HG03575 (cell line): ENCODE results near the gene PIAS2.
"Not testable (repeated sequence)": the region's sequence is repeated elsewhere in the genome, so short reads cannot be mapped to it uniquely, and the experiment has no call there.

Source experiments
- ATAC-seq: cut with Tn5 transposase; IDR thresholded peaks from one replicate; pipeline ENCODE4 v1.9.1; 2021; ENCODE audit not compliant: unreplicated experiment, insufficient number of reproducible peaks, low FRiP score; ENCODE audit errors: extremely low read depth

PIAS2 gene

DNA sequence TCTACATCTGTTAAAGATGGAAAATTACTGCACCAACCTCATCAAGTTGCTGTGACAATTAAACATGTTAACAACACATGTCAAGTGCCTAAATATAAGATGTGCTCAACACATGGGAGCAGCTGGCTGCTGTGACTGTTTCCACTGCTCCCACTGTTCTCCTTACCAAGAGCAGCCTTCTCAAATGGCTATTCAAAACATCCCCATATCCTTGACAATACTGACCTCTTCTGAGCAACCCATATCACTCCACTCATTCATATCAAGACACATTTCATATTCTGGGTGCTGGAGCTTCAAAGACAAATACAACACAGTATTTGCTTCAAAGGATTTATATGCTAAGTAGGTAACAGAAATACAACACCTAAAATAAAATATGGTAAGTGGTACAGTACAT, 60.3 kb downstream of the PIAS2 start:
- ATAC-seq: no peak

DNA sequence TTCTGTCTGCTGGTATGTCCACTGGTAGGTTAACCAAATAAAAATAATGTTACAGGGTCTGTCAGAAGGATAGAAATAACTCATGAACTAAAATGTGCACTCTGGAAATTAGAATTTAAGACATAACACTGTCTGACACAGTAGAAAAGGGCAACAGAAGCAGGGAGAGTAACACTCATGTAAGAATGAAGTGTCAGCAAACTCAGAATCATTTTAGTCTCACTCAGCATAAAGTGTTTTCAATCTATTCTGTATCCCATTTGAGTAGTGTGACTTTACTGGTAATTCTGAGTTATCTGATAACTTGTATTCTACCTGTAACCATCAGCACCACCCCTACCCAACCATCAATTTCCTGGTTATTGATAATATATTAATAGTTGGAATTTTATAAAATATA, 68.3 kb downstream of the PIAS2 start:
- ATAC-seq: no peak

DNA sequence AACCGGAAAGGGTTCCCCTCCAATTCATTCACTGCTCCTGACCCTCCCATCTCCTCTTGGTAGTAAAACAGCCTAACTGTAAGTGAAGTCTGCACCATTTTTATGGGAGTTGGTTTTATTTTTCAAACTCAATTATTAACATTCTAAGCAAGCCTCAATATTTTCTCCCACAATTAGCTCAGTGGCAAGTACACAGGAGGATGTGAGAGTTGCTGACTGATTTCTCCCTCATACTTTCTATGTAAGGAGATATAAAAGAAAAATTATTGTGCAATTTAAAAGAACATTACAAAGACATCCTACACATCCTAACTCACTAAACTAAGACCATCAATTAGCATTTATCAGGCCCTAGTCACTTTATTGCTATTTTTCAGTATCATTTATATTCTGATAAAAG, 73.9 kb downstream of the PIAS2 start:
- no peak for ATAC-seq

DNA sequence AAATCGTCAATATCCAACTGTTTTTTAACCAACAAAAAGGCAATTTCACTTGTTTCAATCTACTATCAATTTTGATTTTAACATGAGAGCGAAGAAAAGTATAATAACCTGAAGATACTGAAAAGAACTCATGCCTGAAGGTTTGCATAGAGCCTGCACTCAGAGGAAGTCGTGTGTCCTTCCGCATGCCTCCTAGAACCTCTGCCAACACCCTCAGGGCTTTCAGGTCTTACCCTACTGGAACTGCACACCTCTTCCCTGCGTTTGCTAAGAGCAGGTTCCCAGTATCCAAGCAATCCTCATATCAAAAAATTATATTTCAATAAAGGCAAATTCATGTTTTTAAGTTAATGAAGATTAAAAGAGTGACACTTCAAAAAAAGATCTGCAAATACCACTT, 74.7 kb downstream of the PIAS2 start:
- ATAC-seq: no peak

GRCh38 chr18:46833899-46834298, 83.4 kb downstream of the PIAS2 start:
- ATAC-seq: no peak

DNA sequence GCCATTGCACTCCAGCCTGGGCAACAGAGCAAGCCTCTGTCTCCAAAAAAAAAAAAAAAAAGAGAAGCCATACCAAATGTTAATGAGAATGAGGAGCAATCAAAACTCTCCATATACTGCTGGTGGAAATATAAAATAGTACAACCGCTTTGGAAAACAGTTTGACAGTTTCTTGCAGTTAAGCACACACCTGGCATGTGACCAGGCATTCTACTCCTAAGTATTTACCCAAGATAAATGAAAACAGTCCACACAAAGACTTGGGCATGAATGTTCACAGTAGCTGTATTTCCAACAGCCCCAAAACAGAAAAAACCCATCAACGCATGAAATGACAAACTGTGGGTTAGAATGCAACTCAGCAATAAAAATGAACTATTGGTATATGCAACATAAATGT, 84.5 kb downstream of the PIAS2 start:
- ATAC-seq: no peak

DNA sequence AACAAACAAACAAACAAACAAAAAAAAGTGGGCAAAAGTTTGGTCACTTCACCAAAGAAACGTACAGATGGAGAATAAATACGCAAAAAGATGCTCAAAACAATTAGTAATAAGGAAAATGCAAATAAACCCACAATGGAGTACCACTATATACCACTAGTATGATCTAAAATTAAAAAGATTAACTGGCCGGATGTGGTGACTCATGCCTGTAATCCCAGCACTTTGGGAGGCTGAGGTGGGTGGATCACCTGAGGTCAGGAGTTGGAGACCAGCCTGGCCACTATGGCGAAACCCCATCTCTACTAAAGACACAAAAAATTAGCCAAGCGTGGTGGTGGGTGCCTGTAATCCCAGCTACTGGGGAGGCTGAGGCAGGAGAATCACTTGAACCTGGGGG, 84.9 kb downstream of the PIAS2 start:
- ATAC-seq: not testable (repeated sequence)

DNA sequence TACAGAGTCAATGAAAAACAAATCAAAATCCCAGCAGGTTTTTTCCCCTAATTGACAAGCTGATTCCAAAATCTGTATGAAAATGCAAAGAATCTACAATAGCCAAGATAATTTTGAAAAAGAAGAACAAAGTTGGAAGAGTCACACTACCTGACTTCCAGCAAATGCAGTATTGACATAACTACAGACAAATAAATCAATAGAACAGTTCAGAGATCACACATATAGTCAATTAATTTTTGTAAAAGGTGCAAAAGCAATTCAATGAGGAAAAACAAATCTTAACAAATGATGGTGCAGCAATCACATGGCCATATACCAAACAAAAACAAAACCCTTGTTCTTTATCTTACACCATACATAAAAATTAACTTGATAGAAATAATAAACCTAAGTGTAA, 85.9 kb downstream of the PIAS2 start:
- ATAC-seq: no peak

DNA sequence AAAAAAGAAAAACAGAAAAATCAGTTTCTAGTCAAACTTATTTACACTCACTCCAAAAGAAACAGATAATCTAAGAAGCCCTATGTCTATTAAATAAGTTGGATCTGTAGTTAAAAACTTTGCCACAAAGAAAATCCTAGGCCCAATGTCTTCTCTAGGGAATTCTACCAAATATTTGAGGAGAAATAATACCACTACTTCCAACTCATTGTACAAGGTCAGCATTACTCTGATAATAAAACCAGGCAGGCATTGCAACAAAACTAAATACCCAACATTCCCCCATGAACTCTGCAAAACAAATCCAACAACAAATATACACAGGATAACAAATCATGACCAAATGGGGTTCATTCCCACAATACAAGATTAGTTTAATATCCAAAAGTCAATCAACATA, 86.7 kb downstream of the PIAS2 start:
- ATAC-seq: no peak

GRCh38 chr18:46829947-46830346, 87.4 kb downstream of the PIAS2 start:
- no peak for ATAC-seq

DNA sequence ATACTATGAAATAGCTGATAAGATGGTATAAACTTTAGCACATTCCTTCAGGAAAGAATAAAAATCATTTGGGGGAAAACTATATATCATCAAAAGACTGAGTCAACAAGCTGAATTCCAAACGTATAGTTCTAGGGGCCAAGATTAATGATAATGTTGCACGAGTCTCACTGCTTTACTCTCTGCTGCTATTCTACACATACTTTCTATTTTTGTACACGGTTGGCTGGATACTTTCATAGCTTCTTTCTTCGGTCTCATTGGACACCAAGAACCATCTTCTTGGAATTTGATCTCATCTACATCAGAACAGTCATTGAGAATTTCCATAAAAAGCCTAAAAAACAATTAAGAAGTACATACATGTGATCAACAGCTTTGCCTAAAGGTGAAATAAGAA, 87.8 kb downstream of the PIAS2 start:
- no peak for ATAC-seq

- no peak for ATAC-seq
Measured at GRCh38 chr18:46821856-46822711, 95.2 kb downstream of the PIAS2 start.

DNA sequence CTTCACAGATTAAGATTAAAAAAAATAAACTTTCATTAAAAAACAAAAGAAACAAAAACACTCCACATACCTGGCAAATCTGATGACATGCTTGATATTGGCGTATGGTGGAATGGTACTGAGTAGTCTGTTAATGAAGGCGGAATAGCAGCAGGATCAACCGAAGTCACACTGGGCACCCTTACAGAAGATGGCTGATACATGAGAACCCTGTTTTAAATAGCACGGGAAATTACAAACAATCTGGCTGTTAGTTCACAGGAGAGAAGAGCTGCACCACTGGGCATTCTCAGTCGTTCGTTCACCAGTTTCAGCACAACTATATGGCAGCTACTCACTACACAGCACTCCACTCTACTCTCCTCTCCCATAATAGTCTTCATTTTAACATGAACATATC, 96.4 kb downstream of the PIAS2 start:
- no peak for ATAC-seq

- no peak for ATAC-seq
Measured at GRCh38 chr18:46815661-46816060, 101.6 kb downstream of the PIAS2 start.

GRCh38 chr18:46814399-46814798, 102.9 kb downstream of the PIAS2 start:
- ATAC-seq: no peak

GRCh38 chr18:46812311-46812710, 105.0 kb downstream of the PIAS2 start:
- no peak for ATAC-seq

- ATAC-seq: no peak
Measured at GRCh38 chr18:46810481-46811000, 106.8 kb downstream of the PIAS2 start.

DNA sequence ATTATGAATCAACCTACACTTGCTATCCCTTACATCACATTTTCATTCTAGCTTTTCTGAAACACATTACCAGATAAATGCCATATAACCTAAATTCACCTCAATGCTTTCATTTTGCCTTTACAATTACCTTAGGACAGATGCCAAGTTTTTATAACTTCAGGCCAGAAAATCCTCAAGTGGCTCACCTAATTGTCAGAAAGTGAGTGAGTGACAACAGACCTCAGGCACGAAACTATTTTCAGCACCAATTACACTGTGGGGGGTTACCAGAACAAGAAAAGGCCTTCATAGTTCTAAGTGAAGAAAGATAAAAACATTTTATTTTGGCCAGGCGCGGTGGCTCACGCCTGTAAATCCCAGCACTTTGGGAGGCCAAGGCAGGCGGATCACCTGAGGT, 108.2 kb downstream of the PIAS2 start:
- no peak for ATAC-seq

DNA sequence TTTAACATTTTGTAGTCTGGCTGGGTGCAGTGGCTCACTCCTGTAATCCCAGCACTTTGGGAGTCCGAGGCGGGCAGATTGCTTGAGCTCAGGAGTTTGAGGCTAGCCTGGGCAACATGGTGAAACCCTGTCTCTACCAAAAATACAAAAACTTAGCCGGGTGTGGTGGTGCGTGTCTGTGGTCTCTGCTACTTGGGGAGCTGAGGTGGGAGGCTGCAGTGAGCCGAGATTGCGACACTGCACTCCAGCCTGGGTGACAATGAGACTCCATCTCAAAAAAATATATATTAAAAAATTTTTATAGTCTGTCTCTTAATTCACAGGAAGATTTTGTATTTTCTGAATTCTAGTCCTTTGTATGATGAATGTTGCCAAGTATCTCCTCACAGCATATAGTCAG, 121.4 kb downstream of the PIAS2 start:
- ATAC-seq: not testable (repeated sequence)

DNA sequence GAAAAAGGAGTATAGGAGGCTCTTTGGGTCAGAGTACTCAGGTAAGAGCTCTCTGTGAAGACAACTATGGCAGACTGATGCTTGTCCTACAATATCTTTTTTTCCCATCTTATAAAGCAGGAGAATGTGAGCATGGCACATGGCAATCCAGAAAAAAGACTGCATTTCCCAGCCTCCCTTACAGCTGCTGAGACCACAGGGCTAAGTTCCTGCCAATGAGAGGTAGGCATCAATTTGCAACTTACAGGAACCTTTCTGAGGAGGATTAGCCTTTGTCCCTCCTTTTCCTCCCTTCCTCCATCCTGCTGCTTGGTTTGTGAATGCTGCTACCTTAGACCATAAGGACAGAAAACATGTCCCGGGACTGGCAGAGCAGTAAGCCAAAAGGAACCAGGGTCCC, 122.7 kb downstream of the PIAS2 start:
- no peak for ATAC-seq

DNA sequence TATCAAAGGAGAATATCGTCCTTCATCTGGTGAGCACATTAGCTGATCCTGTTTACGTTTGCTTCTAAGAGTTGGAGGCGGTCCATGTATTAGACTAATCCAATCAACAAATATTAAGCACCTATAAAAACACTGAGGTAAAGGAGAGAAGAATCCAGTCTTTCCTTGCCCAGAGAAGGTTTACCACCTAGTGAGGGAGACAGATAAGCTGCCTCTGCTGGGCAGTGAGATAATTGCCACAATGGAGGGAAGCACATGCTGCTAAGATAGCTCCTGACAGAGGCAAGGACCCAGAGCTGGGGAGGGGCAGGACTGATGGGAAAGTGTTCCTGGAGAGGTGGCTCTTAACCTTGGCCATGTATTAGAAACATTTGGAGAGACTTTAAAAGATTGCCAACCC, 123.7 kb downstream of the PIAS2 start:
- no peak for ATAC-seq
